HUDEP-2 (cell line): Measurements from ENCODE around the gene ABCC10.
A peak's percentile ranks its signal among the peaks of the same experiment; 100 is the strongest.
"Not testable (repeated sequence)": the region's sequence is repeated elsewhere in the genome, so short reads cannot be mapped to it uniquely, and the experiment has no call there.

Source experiments
- DNase-seq, 76 experiments: peaks; one replicate each; lab custom pipeline; 2025; ENCODE audit not compliant: unreplicated experiment in 76 of 76; lab: John Stamatoyannopoulos, UW

ABCC10 gene

GRCh38 chr6:43405354-43405753, 22.0 kb upstream of the ABCC10 start:
- no peak for DNase-seq

DNA sequence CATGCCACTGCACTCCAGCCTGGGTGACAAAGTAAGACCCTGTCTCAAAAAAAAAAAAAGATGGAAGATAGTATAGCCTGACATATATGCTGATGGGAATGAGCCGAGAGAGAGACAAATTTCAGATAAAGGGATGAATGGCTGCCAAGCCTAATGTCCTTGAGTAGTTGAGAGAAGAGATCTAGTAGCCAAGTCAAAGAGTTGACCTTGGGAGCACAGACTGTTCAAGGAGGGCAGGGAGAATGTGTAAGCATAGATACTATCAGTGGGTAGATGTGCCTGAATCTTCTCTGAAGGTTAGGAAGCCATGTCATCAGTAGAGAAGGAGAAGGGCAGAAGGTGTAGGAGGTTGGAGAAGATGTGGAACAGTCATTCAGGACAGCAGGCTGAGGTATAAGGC, 20.0 kb upstream of the ABCC10 start:
- no peak for DNase-seq

DNA sequence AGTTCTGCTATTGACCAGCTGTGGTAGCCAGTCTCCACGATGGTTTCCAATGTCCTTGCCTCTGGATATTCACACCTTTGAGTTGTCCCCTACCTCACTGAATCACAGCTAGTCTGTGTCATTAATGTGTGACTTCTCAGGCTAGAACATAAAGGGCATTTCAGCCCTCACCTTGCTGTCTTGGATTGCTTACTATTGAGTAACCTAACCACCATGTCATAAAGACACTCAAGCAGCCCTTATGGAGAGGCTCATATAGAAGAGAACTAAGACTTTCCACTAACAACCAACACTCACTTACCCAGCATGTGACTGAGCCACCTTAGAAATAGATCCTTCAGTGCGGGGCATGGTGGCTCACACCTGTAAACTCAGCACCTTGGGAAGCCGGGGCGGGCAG, 19.1 kb upstream of the ABCC10 start:
- DNase-seq = no peak

GRCh38 chr6:43410776-43411175, 16.6 kb upstream of the ABCC10 start:
- not testable (repeated sequence) for DNase-seq

GRCh38 chr6:43412541-43412940, 14.8 kb upstream of the ABCC10 start:
- no peak for DNase-seq

GRCh38 chr6:43413002-43413401, 14.3 kb upstream of the ABCC10 start:
- DNase-seq = no peak

- not testable (repeated sequence) for DNase-seq
Measured at GRCh38 chr6:43415275-43415674, 12.1 kb upstream of the ABCC10 start.

DNA sequence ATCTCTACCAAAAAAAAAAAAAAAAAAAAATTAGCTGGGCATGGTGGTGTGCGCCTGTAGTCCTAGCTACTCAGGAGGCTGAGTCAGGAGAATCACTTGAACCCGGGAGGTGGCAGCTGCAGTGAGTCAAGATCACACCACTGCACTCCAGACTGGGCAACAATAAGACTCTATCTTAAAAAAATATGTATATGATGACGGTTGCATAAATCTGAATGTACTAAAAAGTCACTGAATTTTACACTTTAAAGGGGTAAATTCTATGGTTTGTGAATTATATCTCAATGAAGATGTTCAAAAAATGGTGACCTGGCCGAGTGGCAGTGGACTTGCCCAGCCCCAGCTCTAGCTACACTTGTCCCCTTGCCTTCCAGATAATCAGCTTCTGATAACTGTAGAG, 10.4 kb upstream of the ABCC10 start:
- DNase-seq = no peak

DNA sequence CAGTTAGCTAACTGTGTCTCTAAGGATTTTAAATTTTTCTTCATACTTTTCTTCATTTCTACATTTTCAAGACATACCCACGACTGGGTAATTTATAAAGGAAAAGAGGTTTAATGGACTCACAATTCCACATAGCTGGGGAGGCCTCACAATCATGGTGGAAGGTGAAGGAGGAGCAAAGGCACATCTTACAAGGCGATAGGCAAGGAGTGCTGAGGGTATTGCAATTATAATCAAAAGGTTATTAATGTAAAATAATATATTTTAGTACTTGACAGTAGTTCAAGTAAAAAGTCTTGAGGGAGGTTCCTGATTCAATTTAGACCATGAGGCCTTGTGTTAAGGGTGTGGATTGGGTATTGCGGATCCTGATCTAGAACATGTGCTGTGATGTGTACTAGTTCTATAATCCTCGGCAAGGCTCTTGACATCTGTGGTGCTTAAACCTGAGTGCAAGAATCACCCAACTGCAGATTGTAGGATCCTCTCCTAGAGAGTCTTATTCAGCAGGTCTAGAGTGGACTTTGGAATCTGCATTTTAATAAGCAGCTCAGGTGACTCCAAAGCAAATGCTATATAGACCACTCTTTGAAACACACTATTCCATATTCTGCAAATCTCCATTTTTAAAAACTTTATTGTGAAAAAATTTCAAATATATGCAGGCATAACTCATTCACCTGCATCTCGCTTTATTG, 7.2 kb upstream of the ABCC10 start:
- no peak for DNase-seq

DNA sequence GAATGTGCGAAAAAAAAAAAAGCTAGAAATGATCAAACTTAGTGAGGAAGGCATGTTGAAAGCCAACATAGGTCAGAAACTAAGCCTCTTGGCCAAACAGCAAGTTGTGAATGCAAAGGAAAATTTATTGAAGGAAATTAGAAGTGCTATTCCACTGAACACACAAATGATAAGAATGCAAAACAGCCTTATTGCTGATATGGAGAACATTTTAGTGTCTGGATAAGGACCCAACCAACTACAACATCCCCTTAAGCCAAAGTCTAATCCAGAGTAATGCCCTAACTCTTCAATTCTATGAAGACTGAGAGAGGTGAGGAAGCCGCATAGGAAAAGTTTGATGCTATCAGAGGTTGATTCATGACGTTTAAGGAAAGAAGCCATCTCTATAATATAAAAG, 5.5 kb upstream of the ABCC10 start:
- DNase-seq = no peak

- not testable (repeated sequence) for DNase-seq
Measured at GRCh38 chr6:43425083-43425482, 2.3 kb upstream of the ABCC10 start.

- no peak for DNase-seq
Measured at GRCh38 chr6:43426928-43427405, 374 bp upstream of the ABCC10 start.

DNA sequence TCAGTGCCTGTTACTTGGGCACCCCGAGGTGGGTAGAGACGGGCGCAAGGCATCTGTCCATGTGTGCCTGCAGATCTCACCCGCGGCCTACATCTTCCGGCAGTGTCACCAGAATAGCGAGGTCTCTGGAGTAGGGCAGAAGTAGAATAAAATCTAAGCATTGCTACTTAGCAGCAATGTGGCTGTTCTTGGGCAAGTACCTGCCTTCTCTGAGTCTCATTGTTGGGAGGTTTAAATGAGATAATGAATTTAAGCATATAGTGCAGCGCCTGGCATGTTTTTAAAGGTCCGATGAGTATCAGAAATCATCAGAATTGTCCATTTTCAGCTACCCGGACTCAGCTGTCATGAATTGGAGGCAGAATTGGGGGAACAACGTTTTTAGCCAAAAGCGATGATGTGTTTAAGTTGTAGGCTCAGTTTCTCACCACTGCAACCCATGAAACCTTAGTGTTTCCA, 800 bp downstream of the ABCC10 start:
- DNase-seq = peak in 11 of 76 experiments; percentile 39 to 67 (median 54)

GRCh38 chr6:43428874-43429273, 1.5 kb downstream of the ABCC10 start:
- no peak for DNase-seq

- no peak for DNase-seq
Measured at GRCh38 chr6:43432009-43432945, 4.9 kb downstream of the ABCC10 start.

- DNase-seq = no peak
Measured at GRCh38 chr6:43433148-43433547, 5.8 kb downstream of the ABCC10 start.

DNA sequence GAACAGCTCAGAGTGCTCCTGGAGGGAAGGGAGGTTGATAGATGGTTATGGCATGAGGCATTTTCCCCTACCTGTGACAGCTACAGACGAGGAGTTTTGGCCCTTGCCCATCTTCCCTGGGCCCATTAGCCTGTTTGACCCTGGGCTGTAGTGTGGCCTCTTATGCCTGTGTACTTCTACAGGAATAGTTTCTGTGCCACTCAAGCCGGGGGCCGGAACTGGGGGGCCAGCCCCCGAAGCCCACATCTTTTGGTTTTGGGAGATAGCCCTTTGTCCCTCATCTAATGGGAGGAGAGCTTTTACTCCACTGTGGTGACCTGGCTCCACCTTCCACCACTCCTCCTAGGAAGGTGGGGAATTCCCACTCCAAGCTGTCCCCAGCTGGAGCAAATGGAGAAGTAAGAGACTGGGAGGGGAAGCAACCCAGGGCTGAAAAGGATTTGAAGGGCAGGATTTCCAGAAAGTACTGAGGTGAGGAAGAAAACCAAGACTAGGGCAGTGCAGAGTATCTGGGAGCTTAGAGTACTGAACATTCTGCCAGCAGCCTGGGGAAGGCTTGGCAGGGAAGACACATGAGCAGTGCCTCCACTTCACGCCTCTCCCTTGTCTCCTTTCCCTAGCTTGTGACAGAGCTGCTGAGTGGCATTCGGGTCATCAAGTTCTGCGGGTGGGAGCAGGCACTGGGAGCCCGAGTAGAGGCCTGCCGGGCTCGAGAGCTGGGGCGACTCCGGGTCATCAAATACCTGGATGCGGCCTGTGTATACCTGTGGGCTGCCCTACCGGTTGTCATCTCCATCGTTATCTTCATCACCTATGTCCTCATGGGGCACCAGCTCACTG, 6.9 kb downstream of the ABCC10 start:
- DNase-seq = no peak

- no peak for DNase-seq
Measured at GRCh38 chr6:43434943-43435342, 7.6 kb downstream of the ABCC10 start.

DNA sequence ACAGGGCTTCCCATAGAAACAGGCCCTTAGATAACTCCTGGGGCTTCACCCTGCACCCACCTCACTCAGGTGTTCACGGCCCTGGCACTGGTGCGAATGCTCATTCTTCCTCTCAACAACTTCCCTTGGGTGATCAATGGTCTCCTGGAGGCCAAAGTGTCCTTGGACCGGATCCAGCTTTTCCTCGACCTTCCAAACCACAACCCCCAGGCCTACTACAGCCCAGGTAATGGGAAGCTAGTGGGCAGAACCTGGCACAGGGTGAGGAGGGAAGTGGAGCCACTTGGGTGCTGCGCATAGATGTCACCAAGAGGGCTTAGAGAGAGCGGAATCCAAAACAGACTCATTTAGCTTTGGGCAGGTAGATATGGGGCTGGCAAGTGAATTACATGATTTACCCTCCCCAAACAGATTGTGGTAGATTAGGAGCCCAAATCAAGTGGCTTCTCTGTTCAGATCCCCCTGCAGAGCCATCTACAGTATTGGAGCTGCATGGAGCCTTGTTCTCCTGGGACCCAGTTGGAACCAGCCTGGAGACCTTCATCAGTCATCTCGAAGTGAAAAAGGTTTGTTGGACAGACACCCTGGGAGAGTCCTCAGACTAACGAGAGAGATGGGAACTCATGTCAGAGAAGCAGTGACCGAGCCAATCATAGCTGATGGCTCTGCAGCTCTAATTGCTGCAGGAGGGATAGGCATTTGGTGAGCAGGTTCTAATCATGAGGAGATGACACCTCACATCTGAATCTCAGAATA, 8.5 kb downstream of the ABCC10 start:
- no peak for DNase-seq
